ENCODE data around the gene IL27RA.

- TF ChIP-seq CTCF (IDR thresholded peaks at IDR 0.05) (no peak), POLR2A (IDR thresholded peaks at IDR 0.05; ENCODE audit: low read depth) (no peak), POLR2AphosphoS5 (IDR thresholded peaks at IDR 0.05) (no peak)
Measured at GRCh38 chr19:14055396-14055795, 23.8 kb downstream of the IL27RA start.

Measured in esophagus muscularis mucosa (tissue), 3 donors.